ENCODE measurements around the gene AGBL4.

DNA sequence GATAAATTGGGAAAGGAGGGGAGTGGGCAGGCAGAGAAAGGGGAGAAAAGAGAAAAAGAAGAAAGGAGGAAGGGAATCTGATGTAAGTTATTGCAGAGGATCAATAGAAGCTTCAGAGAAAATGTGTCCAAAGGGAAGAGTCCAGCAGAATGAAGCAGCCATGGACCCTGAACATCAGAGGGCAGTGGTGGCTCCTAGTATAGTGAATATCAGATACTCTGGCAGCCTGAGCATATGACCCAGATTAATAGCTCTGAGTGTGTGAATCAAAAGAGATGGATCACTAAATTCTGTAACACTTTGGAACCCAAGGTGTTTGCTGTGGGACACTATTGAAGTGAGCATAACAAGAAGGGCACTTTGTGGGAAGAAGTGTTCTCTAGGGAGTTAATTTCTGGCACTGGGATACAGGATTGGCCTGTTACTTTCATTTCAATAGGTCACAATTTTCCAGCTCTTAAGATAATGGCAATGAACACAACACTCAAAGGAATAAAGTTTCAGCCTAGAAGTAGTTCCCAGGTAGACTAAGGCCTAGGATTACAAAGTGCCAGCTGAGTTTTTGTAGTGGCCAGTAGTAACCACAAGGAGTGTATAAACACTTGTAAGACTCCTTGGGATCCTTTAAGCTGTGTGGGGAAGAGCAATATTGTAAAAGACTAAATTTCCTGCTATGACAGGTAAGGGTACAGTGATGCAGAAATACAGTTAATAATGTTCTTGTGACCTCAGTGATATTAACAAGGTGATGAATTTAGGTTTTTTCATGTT is 1082.6 kb downstream of the AGBL4 start:
- TF ChIP-seq PRDM1 (tag by site-specific recombination; IDR thresholded peaks at IDR 0.05) (no peak), ZNF148 (tag by site-specific recombination; IDR thresholded peaks at IDR 0.05; ENCODE audit: borderline replicate concordance) (no peak), ZNF121 (tag by site-specific recombination; IDR thresholded peaks at IDR 0.05) (no peak)
- TF ChIP-seq, protein P1, sequence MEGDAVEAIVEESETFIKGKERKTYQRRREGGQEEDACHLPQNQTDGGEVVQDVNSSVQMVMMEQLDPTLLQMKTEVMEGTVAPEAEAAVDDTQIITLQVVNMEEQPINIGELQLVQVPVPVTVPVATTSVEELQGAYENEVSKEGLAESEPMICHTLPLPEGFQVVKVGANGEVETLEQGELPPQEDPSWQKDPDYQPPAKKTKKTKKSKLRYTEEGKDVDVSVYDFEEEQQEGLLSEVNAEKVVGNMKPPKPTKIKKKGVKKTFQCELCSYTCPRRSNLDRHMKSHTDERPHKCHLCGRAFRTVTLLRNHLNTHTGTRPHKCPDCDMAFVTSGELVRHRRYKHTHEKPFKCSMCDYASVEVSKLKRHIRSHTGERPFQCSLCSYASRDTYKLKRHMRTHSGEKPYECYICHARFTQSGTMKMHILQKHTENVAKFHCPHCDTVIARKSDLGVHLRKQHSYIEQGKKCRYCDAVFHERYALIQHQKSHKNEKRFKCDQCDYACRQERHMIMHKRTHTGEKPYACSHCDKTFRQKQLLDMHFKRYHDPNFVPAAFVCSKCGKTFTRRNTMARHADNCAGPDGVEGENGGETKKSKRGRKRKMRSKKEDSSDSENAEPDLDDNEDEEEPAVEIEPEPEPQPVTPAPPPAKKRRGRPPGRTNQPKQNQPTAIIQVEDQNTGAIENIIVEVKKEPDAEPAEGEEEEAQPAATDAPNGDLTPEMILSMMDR (tag by site-specific recombination; IDR thresholded peaks at IDR 0.05) = no peak

All from HEK293 (cell line).